Embryonic facial prominence (tissue), 1 donor: ENCODE data around the gene OR10A3.
"Not testable (repeated sequence)": the region's sequence is repeated elsewhere in the genome, so short reads cannot be mapped to it uniquely, and the experiment has no call there.

Source experiments
- DNase-seq: peaks from one replicate; pipeline ENCODE4 v3.0.0-alpha.2; 2016; ENCODE audit errors: extremely low spot score

Gene OR10A3

GRCh38 chr11:7941608-7942007, at the start of gene OR10A3:
Gene OR10A3, minus strand, starts transcription at chr11:7941708. Its CDS starts 2,188 bp downstream, at chr11:7939520.
- no peak for DNase-seq

GRCh38 chr11:7987560-7987883, 46.0 kb upstream of the OR10A3 start:
- not testable (repeated sequence) for DNase-seq

GRCh38 chr11:7986768-7987559, 45.5 kb upstream of the OR10A3 start, which contains the start of gene EIF3F:
Gene EIF3F, plus strand, starts transcription at chr11:7987337. Its CDS starts 16 bp downstream, at chr11:7987353.
- peak; percentile 98 for DNase-seq

- no peak for DNase-seq
These were observed 42.5 kb upstream of the OR10A3 start for GRCh38 chr11:7983832-7984590.

GRCh38 chr11:7982582-7983119, 41.1 kb upstream of the OR10A3 start:
- DNase-seq: no peak

GRCh38 chr11:7981619-7982157, 40.2 kb upstream of the OR10A3 start:
- DNase-seq: no peak

GRCh38 chr11:7977232-7977917, 35.9 kb upstream of the OR10A3 start:
- no peak for DNase-seq

- DNase-seq: no peak
These were observed 33.2 kb upstream of the OR10A3 start for GRCh38 chr11:7974668-7975067.

- DNase-seq: no peak
These were observed 31.5 kb upstream of the OR10A3 start for GRCh38 chr11:7973011-7973410.

GRCh38 chr11:7971846-7972245, 30.3 kb upstream of the OR10A3 start:
- DNase-seq: no peak

GRCh38 chr11:7969756-7970646, 28.5 kb upstream of the OR10A3 start:
- DNase-seq: no peak

- DNase-seq: no peak
These were observed 27.2 kb upstream of the OR10A3 start for GRCh38 chr11:7968686-7969085.

GRCh38 chr11:7967826-7968225, 26.3 kb upstream of the OR10A3 start:
- DNase-seq: no peak

GRCh38 chr11:7967097-7967496, 25.6 kb upstream of the OR10A3 start:
- DNase-seq: no peak

GRCh38 chr11:7965386-7965785, 23.9 kb upstream of the OR10A3 start, which contains the start of gene NLRP10:
Gene NLRP10, minus strand, starts transcription at chr11:7965447. Its CDS starts 1,952 bp downstream, at chr11:7963495.
- DNase-seq: no peak

- DNase-seq: no peak
These were observed 23.4 kb upstream of the OR10A3 start for GRCh38 chr11:7964873-7965272.

- no peak for DNase-seq
These were observed 22.8 kb upstream of the OR10A3 start for GRCh38 chr11:7964261-7964660.

- DNase-seq: no peak
These were observed 13.7 kb upstream of the OR10A3 start for GRCh38 chr11:7955191-7955590.

GRCh38 chr11:7949934-7950333, 8.4 kb upstream of the OR10A3 start:
- DNase-seq: no peak

- no peak for DNase-seq
These were observed 2.6 kb upstream of the OR10A3 start for GRCh38 chr11:7944123-7944522.

GRCh38 chr11:7941146-7941545, 362 bp downstream of the OR10A3 start:
- no peak for DNase-seq
